SK-N-SH (cell line): ENCODE measurements around the gene ASTN2.

Source experiments
- GATA2 ChIP-seq: sonication (generic); formaldehyde crosslinking; IDR thresholded peaks from 2 replicates; pipeline ENCODE4 v1.5.0; 2020; ENCODE audit warnings: mild to moderate bottlenecking, missing genetic modification reagents
- RAD21 ChIP-seq: IDR thresholded peaks from 2 replicates; pipeline ENCODE4 v1.6.1; 2012; ENCODE audit warnings: mild to moderate bottlenecking, low read length
- RXRA ChIP-seq: IDR thresholded peaks from 2 replicates; pipeline ENCODE4 v1.4.0; 2012; ENCODE audit warnings: low read depth, mild to moderate bottlenecking, borderline replicate concordance
- TF ChIP-seq, protein P1 (sequence below): fragments of 200-600 bp; sonication (generic); IDR thresholded peaks from 2 replicates; pipeline ENCODE4 v1.6.1; 2017; ENCODE audit warnings: antibody characterized with exemption, mild to moderate bottlenecking, moderate library complexity
- TF ChIP-seq, protein P2 (sequence below): fragments of 150-350 bp; IDR thresholded peaks from 2 replicates; pipeline ENCODE4 v1.6.1; 2016; ENCODE audit warnings: mild to moderate bottlenecking, low read depth, low read length
- TF ChIP-seq, protein P3 (sequence below): IDR thresholded peaks from 2 replicates; pipeline ENCODE4 v1.6.1; 2012; ENCODE audit warnings: mild to moderate bottlenecking, low read depth, low read length, moderate library complexity

DNA sequence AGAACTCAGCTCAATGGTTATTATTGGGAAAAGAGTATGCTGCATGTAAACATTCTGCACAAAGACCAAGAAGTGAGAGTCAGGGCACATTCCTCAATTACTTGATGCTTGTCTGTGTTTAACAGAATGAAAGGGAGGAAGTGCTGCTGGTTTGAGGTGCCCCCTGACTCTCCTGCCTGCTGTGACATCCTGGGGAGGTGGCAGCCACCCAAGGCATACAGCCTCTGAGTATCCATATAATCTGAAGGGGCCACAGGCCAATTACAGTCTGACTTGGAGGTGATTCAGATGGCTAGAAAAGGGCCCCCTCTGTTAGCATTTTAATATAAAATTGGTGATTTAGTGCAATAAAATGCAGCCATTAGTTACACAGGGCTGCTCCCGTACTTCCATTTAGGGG is 313.8 kb downstream of the ASTN2 start:
- TF ChIP-seq, protein P1, sequence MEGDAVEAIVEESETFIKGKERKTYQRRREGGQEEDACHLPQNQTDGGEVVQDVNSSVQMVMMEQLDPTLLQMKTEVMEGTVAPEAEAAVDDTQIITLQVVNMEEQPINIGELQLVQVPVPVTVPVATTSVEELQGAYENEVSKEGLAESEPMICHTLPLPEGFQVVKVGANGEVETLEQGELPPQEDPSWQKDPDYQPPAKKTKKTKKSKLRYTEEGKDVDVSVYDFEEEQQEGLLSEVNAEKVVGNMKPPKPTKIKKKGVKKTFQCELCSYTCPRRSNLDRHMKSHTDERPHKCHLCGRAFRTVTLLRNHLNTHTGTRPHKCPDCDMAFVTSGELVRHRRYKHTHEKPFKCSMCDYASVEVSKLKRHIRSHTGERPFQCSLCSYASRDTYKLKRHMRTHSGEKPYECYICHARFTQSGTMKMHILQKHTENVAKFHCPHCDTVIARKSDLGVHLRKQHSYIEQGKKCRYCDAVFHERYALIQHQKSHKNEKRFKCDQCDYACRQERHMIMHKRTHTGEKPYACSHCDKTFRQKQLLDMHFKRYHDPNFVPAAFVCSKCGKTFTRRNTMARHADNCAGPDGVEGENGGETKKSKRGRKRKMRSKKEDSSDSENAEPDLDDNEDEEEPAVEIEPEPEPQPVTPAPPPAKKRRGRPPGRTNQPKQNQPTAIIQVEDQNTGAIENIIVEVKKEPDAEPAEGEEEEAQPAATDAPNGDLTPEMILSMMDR, result no peak
- no peak for TF ChIP-seq RAD21
- TF ChIP-seq GATA2, result no peak
- no peak for TF ChIP-seq RXRA
- TF ChIP-seq, protein P2, sequence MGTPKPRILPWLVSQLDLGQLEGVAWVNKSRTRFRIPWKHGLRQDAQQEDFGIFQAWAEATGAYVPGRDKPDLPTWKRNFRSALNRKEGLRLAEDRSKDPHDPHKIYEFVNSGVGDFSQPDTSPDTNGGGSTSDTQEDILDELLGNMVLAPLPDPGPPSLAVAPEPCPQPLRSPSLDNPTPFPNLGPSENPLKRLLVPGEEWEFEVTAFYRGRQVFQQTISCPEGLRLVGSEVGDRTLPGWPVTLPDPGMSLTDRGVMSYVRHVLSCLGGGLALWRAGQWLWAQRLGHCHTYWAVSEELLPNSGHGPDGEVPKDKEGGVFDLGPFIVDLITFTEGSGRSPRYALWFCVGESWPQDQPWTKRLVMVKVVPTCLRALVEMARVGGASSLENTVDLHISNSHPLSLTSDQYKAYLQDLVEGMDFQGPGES, result no peak
- TF ChIP-seq, protein P3, sequence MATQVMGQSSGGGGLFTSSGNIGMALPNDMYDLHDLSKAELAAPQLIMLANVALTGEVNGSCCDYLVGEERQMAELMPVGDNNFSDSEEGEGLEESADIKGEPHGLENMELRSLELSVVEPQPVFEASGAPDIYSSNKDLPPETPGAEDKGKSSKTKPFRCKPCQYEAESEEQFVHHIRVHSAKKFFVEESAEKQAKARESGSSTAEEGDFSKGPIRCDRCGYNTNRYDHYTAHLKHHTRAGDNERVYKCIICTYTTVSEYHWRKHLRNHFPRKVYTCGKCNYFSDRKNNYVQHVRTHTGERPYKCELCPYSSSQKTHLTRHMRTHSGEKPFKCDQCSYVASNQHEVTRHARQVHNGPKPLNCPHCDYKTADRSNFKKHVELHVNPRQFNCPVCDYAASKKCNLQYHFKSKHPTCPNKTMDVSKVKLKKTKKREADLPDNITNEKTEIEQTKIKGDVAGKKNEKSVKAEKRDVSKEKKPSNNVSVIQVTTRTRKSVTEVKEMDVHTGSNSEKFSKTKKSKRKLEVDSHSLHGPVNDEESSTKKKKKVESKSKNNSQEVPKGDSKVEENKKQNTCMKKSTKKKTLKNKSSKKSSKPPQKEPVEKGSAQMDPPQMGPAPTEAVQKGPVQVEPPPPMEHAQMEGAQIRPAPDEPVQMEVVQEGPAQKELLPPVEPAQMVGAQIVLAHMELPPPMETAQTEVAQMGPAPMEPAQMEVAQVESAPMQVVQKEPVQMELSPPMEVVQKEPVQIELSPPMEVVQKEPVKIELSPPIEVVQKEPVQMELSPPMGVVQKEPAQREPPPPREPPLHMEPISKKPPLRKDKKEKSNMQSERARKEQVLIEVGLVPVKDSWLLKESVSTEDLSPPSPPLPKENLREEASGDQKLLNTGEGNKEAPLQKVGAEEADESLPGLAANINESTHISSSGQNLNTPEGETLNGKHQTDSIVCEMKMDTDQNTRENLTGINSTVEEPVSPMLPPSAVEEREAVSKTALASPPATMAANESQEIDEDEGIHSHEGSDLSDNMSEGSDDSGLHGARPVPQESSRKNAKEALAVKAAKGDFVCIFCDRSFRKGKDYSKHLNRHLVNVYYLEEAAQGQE, result no peak
